ENCODE data around the gene SF3B3. TPM values are rescaled to one million over a fixed set of nuclear protein-coding genes. Genes with fewer than 3 reads are reported as not detected.

Gene SF3B3
- total and polyA plus RNA-seq, 2 of the 13 experiments (the other 11 are each of a cell fraction or from before 2014, with no cell fraction given): 157 to 500 TPM

DNA sequence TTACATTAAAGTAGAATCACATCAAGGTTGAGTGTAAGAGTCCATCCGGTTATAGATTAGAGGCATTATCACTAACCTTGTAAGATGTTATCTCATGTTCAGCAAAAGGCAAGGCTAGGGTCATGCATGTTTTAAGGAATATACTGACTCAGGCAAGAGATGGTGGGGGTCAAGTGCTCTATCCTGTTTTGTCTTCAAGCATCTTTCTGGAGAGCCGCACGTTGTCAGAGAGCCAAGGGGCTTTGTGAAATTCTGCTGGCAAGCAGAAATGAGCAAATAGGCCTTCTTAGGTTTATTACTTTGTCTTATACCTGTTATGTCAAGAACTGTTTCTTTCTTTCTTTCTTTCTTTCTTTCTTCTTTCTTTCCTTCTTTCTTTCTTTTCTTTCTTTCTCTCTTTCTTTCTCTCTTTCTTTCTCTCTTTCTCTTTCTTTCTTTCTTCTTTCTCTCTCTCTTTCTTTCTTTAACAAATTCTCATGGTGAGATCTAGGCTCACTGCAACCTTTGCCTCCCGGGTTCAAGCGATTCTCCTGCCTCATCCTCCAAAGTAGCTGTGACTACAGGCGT is 75.4 kb downstream of the SF3B3 start:
- Histone ChIP-seq H3K9ac (ENCODE audit: insufficient read depth, low read depth, low read length) (no peak overlapping the region), H3K36me3 (replicated peaks in 1 of 2; ENCODE audit: control insufficient read depth in 1 of 2, insufficient read depth in 2 of 2, low read length in 2 of 2) (no peaks in the 10 kb centered on the region), H3K4me3 (replicated peaks in 1 of 3; ENCODE audit: insufficient read depth in 1 of 3, low read depth in 2 of 3, low read length in 3 of 3) (no peak overlapping the region), H3K27me3 (ENCODE audit: control insufficient read depth in 1 of 2, insufficient read depth in 2 of 2, low read length in 2 of 2) (peaks cover 0 to 3% of the 10 kb centered on the region in 2 experiments; a peak in 3 of 5 replicates), H3K4me2 (ENCODE audit: low read depth, low read length) (no peak overlapping the region), H4K20me1 (ENCODE audit: insufficient read depth, low read length) (no peaks in the 10 kb centered on the region), H3K79me2 (ENCODE audit: insufficient read depth, low read length) (no peaks in the 10 kb centered on the region), H2AFZ (ENCODE audit: low read length) (no peak overlapping the region), H3K27ac (ENCODE audit: extremely low read length, insufficient read depth, low read length) (no peak overlapping the region), H3K9me3 (ENCODE audit: low read length) (no peaks in the 10 kb centered on the region), H3K4me1 (ENCODE audit: insufficient read depth, low read length) (no peaks in the 10 kb centered on the region)
- TF ChIP-seq SOX13 (IDR thresholded peaks at IDR 0.05): no peak
- TF ChIP-seq SOX13 (CRISPR knock-in tag; conservative IDR thresholded peaks at IDR 0.05 in 1 of 2, IDR thresholded peaks at IDR 0.05 in 1 of 2): no peak
- TF ChIP-seq NFRKB (IDR thresholded peaks at IDR 0.05): no peak
- TF ChIP-seq RBAK (CRISPR knock-in tag; IDR thresholded peaks at IDR 0.05): no peak
- no peak for TF ChIP-seq HOXA3 (CRISPR knock-in tag; IDR thresholded peaks at IDR 0.05)
- no peak for TF ChIP-seq SOX5 (CRISPR knock-in tag; IDR thresholded peaks at IDR 0.05; ENCODE audit: borderline replicate concordance)
- no peak for TF ChIP-seq ZNF792 (CRISPR knock-in tag; IDR thresholded peaks at IDR 0.05)
- no peak for TF ChIP-seq BHLHE40 (IDR thresholded peaks at IDR 0.05; ENCODE audit: low read length)
- no peak for TF ChIP-seq ZNF619 (CRISPR knock-in tag; IDR thresholded peaks at IDR 0.05)
- TF ChIP-seq RELA (CRISPR knock-in tag; IDR thresholded peaks at IDR 0.05): no peak
- TF ChIP-seq, protein P1, sequence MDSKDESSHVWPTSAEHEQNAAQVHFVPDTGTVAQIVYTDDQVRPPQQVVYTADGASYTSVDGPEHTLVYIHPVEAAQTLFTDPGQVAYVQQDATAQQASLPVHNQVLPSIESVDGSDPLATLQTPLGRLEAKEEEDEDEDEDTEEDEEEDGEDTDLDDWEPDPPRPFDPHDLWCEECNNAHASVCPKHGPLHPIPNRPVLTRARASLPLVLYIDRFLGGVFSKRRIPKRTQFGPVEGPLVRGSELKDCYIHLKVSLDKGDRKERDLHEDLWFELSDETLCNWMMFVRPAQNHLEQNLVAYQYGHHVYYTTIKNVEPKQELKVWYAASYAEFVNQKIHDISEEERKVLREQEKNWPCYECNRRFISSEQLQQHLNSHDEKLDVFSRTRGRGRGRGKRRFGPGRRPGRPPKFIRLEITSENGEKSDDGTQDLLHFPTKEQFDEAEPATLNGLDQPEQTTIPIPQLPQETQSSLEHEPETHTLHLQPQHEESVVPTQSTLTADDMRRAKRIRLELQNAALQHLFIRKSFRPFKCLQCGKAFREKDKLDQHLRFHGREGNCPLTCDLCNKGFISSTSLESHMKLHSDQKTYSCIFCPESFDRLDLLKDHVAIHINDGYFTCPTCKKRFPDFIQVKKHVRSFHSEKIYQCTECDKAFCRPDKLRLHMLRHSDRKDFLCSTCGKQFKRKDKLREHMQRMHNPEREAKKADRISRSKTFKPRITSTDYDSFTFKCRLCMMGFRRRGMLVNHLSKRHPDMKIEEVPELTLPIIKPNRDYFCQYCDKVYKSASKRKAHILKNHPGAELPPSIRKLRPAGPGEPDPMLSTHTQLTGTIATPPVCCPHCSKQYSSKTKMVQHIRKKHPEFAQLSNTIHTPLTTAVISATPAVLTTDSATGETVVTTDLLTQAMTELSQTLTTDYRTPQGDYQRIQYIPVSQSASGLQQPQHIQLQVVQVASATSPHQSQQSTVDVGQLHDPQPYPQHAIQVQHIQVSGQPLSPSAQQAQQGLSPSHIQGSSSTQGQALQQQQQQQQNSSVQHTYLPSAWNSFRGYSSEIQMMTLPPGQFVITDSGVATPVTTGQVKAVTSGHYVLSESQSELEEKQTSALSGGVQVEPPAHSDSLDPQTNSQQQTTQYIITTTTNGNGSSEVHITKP (CRISPR knock-in tag; IDR thresholded peaks at IDR 0.05; ENCODE audit: low read depth): no peak
- TF ChIP-seq ZNF24 (IDR thresholded peaks at IDR 0.05): no peak
- TF ChIP-seq, protein P2, sequence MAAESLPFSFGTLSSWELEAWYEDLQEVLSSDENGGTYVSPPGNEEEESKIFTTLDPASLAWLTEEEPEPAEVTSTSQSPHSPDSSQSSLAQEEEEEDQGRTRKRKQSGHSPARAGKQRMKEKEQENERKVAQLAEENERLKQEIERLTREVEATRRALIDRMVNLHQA (CRISPR knock-in tag; IDR thresholded peaks at IDR 0.05): no peak
- TF ChIP-seq DNMT1 (CRISPR knock-in tag; IDR thresholded peaks at IDR 0.05): no peak
- TF ChIP-seq, protein P3, sequence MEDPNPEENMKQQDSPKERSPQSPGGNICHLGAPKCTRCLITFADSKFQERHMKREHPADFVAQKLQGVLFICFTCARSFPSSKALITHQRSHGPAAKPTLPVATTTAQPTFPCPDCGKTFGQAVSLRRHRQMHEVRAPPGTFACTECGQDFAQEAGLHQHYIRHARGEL (CRISPR knock-in tag; IDR thresholded peaks at IDR 0.05): no peak
- TF ChIP-seq TEAD3 (CRISPR knock-in tag; optimal IDR thresholded peaks at IDR 0.05; ENCODE audit: borderline replicate concordance): no peak
- TF ChIP-seq KAT8 (CRISPR knock-in tag; IDR thresholded peaks at IDR 0.05): no peak
- TF ChIP-seq ZNF614 (CRISPR knock-in tag; IDR thresholded peaks at IDR 0.05; ENCODE audit: borderline replicate concordance): no peak
- TF ChIP-seq FOXJ3 (CRISPR knock-in tag; IDR thresholded peaks at IDR 0.05; ENCODE audit: borderline replicate concordance): no peak
- no peak for TF ChIP-seq RFX5 (IDR thresholded peaks at IDR 0.05; ENCODE audit: low read depth, low read length)
- ATAC-seq: no peak
- ChIA-PET CTCF (ENCODE audit: low intra/inter-chr PET ratio, low total read pairs) (no interaction called here), POLR2A (no interaction called here)
- FAIRE-seq: no peak
- no TSS peak for BruUV-seq (replicated peaks)
- intact Hi-C loops (cut with micrococcal nuclease; ENCODE audit: unreplicated experiment): no loop called here
- WGBS (ENCODE audit: low lambda C conversion rate): 41% methylated on average over 6 of the region's 6 CpGs
- in situ Hi-C loops (cut with HindIII; ENCODE audit: extremely low pct_ligation_motif_present, low pct_unique_long_range_greater_than_20kb): no loop called here
- no peak for DNase-seq (ENCODE audit: low spot score)
